ENCODE results near the gene IL1RL2. TPM values are rescaled to one million over a fixed set of nuclear protein-coding genes. Genes with fewer than 3 reads are reported as not detected.

IL1RL2 gene
- total and polyA plus RNA-seq, 2 of the 4 experiments (the other 2 are of a cell fraction): 0.09 to 0.36 TPM

DNA sequence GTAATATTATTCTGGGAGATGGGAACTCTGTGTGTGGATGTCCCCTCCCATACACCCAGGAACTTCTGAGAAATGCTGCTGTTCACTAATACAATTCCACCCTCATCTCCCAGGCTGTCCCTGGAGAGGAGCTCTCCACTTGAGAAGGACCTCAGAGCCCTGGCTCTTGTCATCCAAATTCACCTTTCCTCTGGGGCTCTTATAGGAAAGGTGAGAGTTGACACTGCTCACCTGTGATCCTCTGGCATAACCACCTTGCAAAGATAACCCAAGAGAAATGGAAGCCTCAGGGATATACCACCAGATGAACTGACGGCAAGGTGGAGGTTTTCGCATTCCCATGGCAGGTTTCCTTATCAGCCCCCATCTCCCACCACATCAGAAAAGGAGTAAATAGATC is 52.0 kb downstream of the IL1RL2 start:
- intact Hi-C loops (cut with micrococcal nuclease) (loop anchor here (5.0 kb wide), 1 partner anchor 71 kb away; no protein-coding TSS in a partner anchor), in situ Hi-C loops (cut with MboI; ENCODE audit: low sequenced_read_pairs) (loop anchor here (5.0 kb wide), 1 partner anchor 216 kb away; no protein-coding TSS in a partner anchor), dilution Hi-C loops (cut with HindIII; ENCODE audit: low sequenced_read_pairs, unreplicated experiment) (no loop called here)
- Histone ChIP-seq H3K27me3 (ENCODE audit: control insufficient read depth, insufficient read depth, low read length) (no peaks in the 10 kb centered on the region), H2AFZ (replicated peaks; ENCODE audit: low read length, poor library complexity) (peak overlapping the region; percentile 81), H3K18ac (ENCODE audit: low read depth, low read length) (peak overlapping the region; percentile 66), H3K4me3 (ENCODE audit: insufficient read depth, low read depth, low read length) (no peak overlapping the region), H3K4me1 (ENCODE audit: control insufficient read depth, insufficient read depth, low read length) (peaks cover 8% of the 10 kb centered on the region), H3K56ac (ENCODE audit: extremely low read depth, insufficient read depth, low read length) (no peak overlapping the region; the same call in 1 of the 2 replicates), H2AK5ac (ENCODE audit: low read depth, low read length) (peak overlapping the region; percentile 84), H3K4ac (ENCODE audit: low read depth, low read length) (peak overlapping the region; percentile 29), H3K4me2 (ENCODE audit: low read depth, low read length) (no peak overlapping the region), H3K9me3 (ENCODE audit: control insufficient read depth, insufficient read depth, low read length) (no peaks in the 10 kb centered on the region), H3K36me3 (ENCODE audit: control insufficient read depth, insufficient read depth, low read length) (no peaks in the 10 kb centered on the region), H4K91ac (ENCODE audit: insufficient read depth, low read depth, low read length) (peak overlapping the region; percentile 45; the same call in 1 of the 2 replicates), H3K9me1 (ENCODE audit: insufficient read depth, low read length) (peaks cover 19% of the 10 kb centered on the region), H4K8ac (ENCODE audit: low read depth in 2 of 2, low read length in 2 of 2) (peak overlapping the region; percentile 19 to 74; a peak in 3 of 4 replicates), H4K5ac (ENCODE audit: low read depth, low read length) (peak overlapping the region; percentile 80; the same call in 1 of the 2 replicates), H2BK120ac (ENCODE audit: low read depth, low read length) (peak overlapping the region; percentile 79), H2BK15ac (ENCODE audit: low read depth, low read length) (peak overlapping the region; percentile 53), H2BK5ac (ENCODE audit: low read depth, low read length, poor library complexity, severe bottlenecking) (no peak overlapping the region), H2AK9ac (replicated peaks; ENCODE audit: low read depth, low read length, poor library complexity) (no peak overlapping the region), H3K23ac (ENCODE audit: low read depth, low read length) (no peak overlapping the region), H3K27ac (ENCODE audit: insufficient read depth, low read length) (peak overlapping the region; percentile 10), H4K20me1 (ENCODE audit: insufficient read depth, low read length) (no peaks in the 10 kb centered on the region), H2BK20ac (ENCODE audit: low read depth, low read length) (peak overlapping the region; percentile 65; the same call in 1 of the 2 replicates), H3K79me1 (ENCODE audit: low read depth in 1 of 2, low read length in 2 of 2) (no peaks in the 10 kb centered on the region), H3K14ac (replicated peaks; ENCODE audit: low read depth, low read length) (peak overlapping the region; percentile 34; the same call in 1 of the 2 replicates), H3K9ac (ENCODE audit: low read depth, low read length) (no peak overlapping the region)
- no CpG with 5 or more reads among the region's 2 CpGs for WGBS, 2 experiments (ENCODE audit: extremely low coverage in 2 of 2, insufficient read length in 1 of 2)
- TF ChIP-seq CTCF (conservative IDR thresholded peaks at IDR 0.05; ENCODE audit: low read depth, low read length) (no peak), MAZ (IDR thresholded peaks at IDR 0.05; ENCODE audit: borderline replicate concordance, low read depth, low read length) (no peak), POLR2A (IDR thresholded peaks at IDR 0.05; ENCODE audit: low read depth, low read length) (no peak), CEBPB (IDR thresholded peaks at IDR 0.05; ENCODE audit: low read depth, low read length) (no peak), SMC3 (IDR thresholded peaks at IDR 0.05; ENCODE audit: low read depth, low read length) (no peak), BHLHE40 (IDR thresholded peaks at IDR 0.05; ENCODE audit: low read depth, low read length) (no peak), MAFK (IDR thresholded peaks at IDR 0.05; ENCODE audit: low read depth, low read length) (no peak), RFX5 (IDR thresholded peaks at IDR 0.05; ENCODE audit: low read depth, low read length) (no peak), ELK1 (IDR thresholded peaks at IDR 0.05; ENCODE audit: borderline replicate concordance, low read depth, low read length) (no peak), NFE2L2 (IDR thresholded peaks at IDR 0.05; ENCODE audit: low read depth, low read length) (no peak), FOS (IDR thresholded peaks at IDR 0.05; ENCODE audit: low read depth, low read length) (no peak), RAD21 (IDR thresholded peaks at IDR 0.05; ENCODE audit: low read length) (no peak), CHD1 (IDR thresholded peaks at IDR 0.05; ENCODE audit: low read depth, low read length) (no peak), RCOR1 (IDR thresholded peaks at IDR 0.05; ENCODE audit: insufficient replicate concordance, low read length) (no peak), MXI1 (IDR thresholded peaks at IDR 0.05; ENCODE audit: borderline replicate concordance, low read depth, low read length) (no peak)
- TF ChIP-seq, protein P1, sequence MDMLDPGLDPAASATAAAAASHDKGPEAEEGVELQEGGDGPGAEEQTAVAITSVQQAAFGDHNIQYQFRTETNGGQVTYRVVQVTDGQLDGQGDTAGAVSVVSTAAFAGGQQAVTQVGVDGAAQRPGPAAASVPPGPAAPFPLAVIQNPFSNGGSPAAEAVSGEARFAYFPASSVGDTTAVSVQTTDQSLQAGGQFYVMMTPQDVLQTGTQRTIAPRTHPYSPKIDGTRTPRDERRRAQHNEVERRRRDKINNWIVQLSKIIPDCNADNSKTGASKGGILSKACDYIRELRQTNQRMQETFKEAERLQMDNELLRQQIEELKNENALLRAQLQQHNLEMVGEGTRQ (IDR thresholded peaks at IDR 0.05; ENCODE audit: low read depth, low read length): no peak
- CTCF ChIA-PET: interaction anchor here (0.6 to 3.3 kb wide), 4 partner anchors 219 to 355 kb away, joined by 3 to 26 read pairs (median 4); no protein-coding TSS in a partner anchor
- DNase-seq: no peak
- no TSS peak for BruUV-seq (replicated peaks)
- POLR2A ChIA-PET (ENCODE audit: unreplicated experiment): no interaction called here
- ATAC-seq (ENCODE audit: low read depth): no peak

Data from IMR-90 (cell line).